Ammon's horn (tissue), 1 donor: ENCODE results near the gene ZFYVE21.

Experiments
- DNase-seq: peaks from one replicate; pipeline ENCODE4 v3.0.0-alpha.2; 2016; ENCODE audit warnings: low spot score

Gene ZFYVE21

GRCh38 chr14:103725001-103725682, 9.5 kb downstream of the ZFYVE21 start:
- DNase-seq: no peak

- no peak for DNase-seq
These were observed 10.3 kb downstream of the ZFYVE21 start for GRCh38 chr14:103725739-103726395.

- DNase-seq: no peak
These were observed 10.9 kb downstream of the ZFYVE21 start for GRCh38 chr14:103726474-103726873.

- no peak for DNase-seq
These were observed 11.8 kb downstream of the ZFYVE21 start for GRCh38 chr14:103727313-103727980.

GRCh38 chr14:103728141-103728540, 12.5 kb downstream of the ZFYVE21 start:
- DNase-seq: no peak

- no peak for DNase-seq
These were observed 13.1 kb downstream of the ZFYVE21 start for GRCh38 chr14:103728721-103729120.

- no peak for DNase-seq
These were observed 14.2 kb downstream of the ZFYVE21 start for GRCh38 chr14:103729496-103730448.

GRCh38 chr14:103730490-103731035, 15.0 kb downstream of the ZFYVE21 start:
- DNase-seq: no peak

GRCh38 chr14:103731481-103731880, 15.9 kb downstream of the ZFYVE21 start:
- DNase-seq: no peak

- DNase-seq: no peak
These were observed 16.6 kb downstream of the ZFYVE21 start for GRCh38 chr14:103731916-103732867.

GRCh38 chr14:103732868-103733620, 17.4 kb downstream of the ZFYVE21 start:
- DNase-seq: no peak

GRCh38 chr14:103733651-103734050, 18.0 kb downstream of the ZFYVE21 start:
- no peak for DNase-seq

- DNase-seq: no peak
These were observed 18.7 kb downstream of the ZFYVE21 start for GRCh38 chr14:103734081-103734888.

- no peak for DNase-seq
These were observed 19.4 kb downstream of the ZFYVE21 start for GRCh38 chr14:103735022-103735421.

- no peak for DNase-seq
These were observed 19.8 kb downstream of the ZFYVE21 start for GRCh38 chr14:103735439-103735814.

- DNase-seq: no peak
These were observed 20.4 kb downstream of the ZFYVE21 start for GRCh38 chr14:103735815-103736545.

GRCh38 chr14:103736546-103737431, 21.2 kb downstream of the ZFYVE21 start:
- no peak for DNase-seq
